ENCODE results near the gene LRRC8C.

LRRC8C gene

GRCh38 chr1:89646259-89646658 is 13.3 kb downstream of the LRRC8C start:
- no peak overlapping the region for H3K4me3 ChIP-seq (ENCODE audit: low read length)
- TF ChIP-seq CTCF (conservative IDR thresholded peaks at IDR 0.05; ENCODE audit: low read length), result no peak
- DNase-seq (ENCODE audit: low read depth), result no peak

GRCh38 chr1:89649783-89650182 is 16.9 kb downstream of the LRRC8C start:
- TF ChIP-seq CTCF (conservative IDR thresholded peaks at IDR 0.05; ENCODE audit: low read length), result no peak
- DNase-seq (ENCODE audit: low read depth), result no peak
- no peak overlapping the region for H3K4me3 ChIP-seq (ENCODE audit: low read length)

- no peak overlapping the region for H3K4me3 ChIP-seq (ENCODE audit: low read length)
- no peak for DNase-seq (ENCODE audit: low read depth)
- TF ChIP-seq CTCF (conservative IDR thresholded peaks at IDR 0.05; ENCODE audit: low read length), result no peak
Measured at GRCh38 chr1:89652373-89652772, 19.5 kb downstream of the LRRC8C start.

- DNase-seq (ENCODE audit: low read depth), result no peak
- no peak for TF ChIP-seq CTCF (conservative IDR thresholded peaks at IDR 0.05; ENCODE audit: low read length)
- H3K4me3 ChIP-seq (ENCODE audit: low read length), result no peak overlapping the region
Measured at GRCh38 chr1:89657886-89658285, 25.0 kb downstream of the LRRC8C start.

GRCh38 chr1:89659322-89660081 is 26.6 kb downstream of the LRRC8C start:
- TF ChIP-seq CTCF (conservative IDR thresholded peaks at IDR 0.05; ENCODE audit: low read length), result no peak
- no peak overlapping the region for H3K4me3 ChIP-seq (ENCODE audit: low read length)
- DNase-seq (ENCODE audit: low read depth), result no peak

- TF ChIP-seq CTCF (conservative IDR thresholded peaks at IDR 0.05; ENCODE audit: low read length), result no peak
- peak; percentile 51 for DNase-seq (ENCODE audit: low read depth)
Measured at GRCh38 chr1:89660224-89661061, 27.5 kb downstream of the LRRC8C start.

GRCh38 chr1:89665941-89666340 is 33.0 kb downstream of the LRRC8C start:
- H3K4me3 ChIP-seq (ENCODE audit: low read length), result no peak overlapping the region
- TF ChIP-seq CTCF (conservative IDR thresholded peaks at IDR 0.05; ENCODE audit: low read length), result no peak
- no peak for DNase-seq (ENCODE audit: low read depth)

More at GRCh38 chr1:89660224-89661061, 27.5 kb downstream of the LRRC8C start:
- H3K4me3 ChIP-seq (ENCODE audit: low read length), result no peak overlapping the region
